Spinal cord (tissue), 10 donors: Measurements from ENCODE around the gene PPP6R2. TPM values are rescaled to one million over a fixed set of nuclear protein-coding genes. Genes with fewer than 3 reads are reported as not detected.
A peak's percentile ranks its signal among the peaks of the same experiment; 100 is the strongest.

Experiments used
- DNase-seq, 6 donors: peaks; one replicate each; pipeline versions ENCODE4 v3.0.0 to v3.0.0-alpha.2; 2013 to 2015; ENCODE audit warnings: low spot score in 6 of 6, low read depth in 4 of 6
- H3K27ac ChIP-seq: one replicate; pipeline ENCODE4 v1.5.1; 2013; ENCODE audit warnings: low read depth, low read length, control low read depth
- H3K27me3 ChIP-seq: one replicate; pipeline ENCODE4 v1.6.1; 2013; ENCODE audit warnings: low read length; ENCODE audit not compliant: control insufficient read depth, insufficient read depth
- H3K36me3 ChIP-seq: one replicate; pipeline ENCODE4 v1.6.1; 2013; ENCODE audit warnings: low read length; ENCODE audit not compliant: control insufficient read depth, insufficient read depth
- H3K4me1 ChIP-seq: one replicate; pipeline ENCODE4 v1.6.1; 2013; ENCODE audit warnings: low read length; ENCODE audit not compliant: control insufficient read depth, insufficient read depth
- H3K4me3 ChIP-seq: one replicate; pipeline ENCODE4 v1.5.1; 2013; ENCODE audit warnings: low read depth, low read length, control low read depth
- H3K9me3 ChIP-seq: one replicate; pipeline ENCODE4 v1.6.1; 2013; ENCODE audit warnings: low read length; ENCODE audit not compliant: control insufficient read depth, insufficient read depth
- WGBS: methylation state at CpG from one replicate; pipeline ENCODE4 v1.1.5; 2013; ENCODE audit warnings: missing lambda C conversion rate; ENCODE audit not compliant: insufficient coverage; 5-methylcytosine and 5-hydroxymethylcytosine counted together
- polyA plus RNA-seq, 2 donors: library from polyadenylated mRNA; unstranded; fragments of 120-200 nt; gene quantifications; one replicate each; pipeline ENCODE4 v1.2.1, GENCODE V29; 2013; ENCODE audit not compliant: insufficient read length in 2 of 2
- total RNA-seq, 2 donors: library from RNA; depleted of rRNA in 1 of 2; stranded (reverse); fragments of 120-200 nt in 1 of 2; fragments of >200 nt in 1 of 2; gene quantifications; one replicate each; pipeline versions ENCODE4 v1.2.3 to v1.2.4, GENCODE V29; 2013 to 2014
- donor health status: healthy.

The PPP6R2 gene
- total and polyA plus RNA-seq, 4 donors, result 42.9 to 84.9 (median 67.5) TPM

DNA sequence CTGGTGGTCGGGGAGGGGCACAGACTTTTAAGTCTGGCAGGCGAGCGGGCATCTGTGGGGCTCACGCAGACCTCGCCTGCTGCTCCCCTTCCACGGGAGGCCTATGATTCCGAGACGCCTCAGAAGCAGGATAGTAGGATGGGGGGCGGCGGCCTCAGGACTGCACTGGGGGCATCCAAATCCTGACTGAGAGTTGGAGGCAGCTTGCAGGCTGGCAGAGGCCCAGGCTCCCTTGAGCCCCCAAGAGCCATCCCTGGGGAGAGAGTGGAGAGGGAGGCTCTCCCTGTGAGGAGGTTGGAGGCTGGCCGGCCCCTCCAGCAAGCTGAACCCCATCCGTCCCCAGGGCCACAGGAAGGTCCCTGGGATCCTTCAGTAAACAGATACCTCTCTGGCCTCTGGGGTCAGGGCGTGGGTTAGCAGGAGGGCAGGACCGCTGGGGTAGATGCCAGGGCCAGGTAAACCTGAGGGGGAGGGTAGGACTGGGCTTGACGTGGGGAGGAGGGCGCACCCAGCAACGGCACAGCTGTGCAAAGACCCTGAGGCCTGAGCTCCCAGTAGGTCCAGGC is 98.4 kb downstream of the PPP6R2 start:
- 89% methylated on average over 15 of the region's 17 CpGs for WGBS
- no peak for DNase-seq
- no peak overlapping the region for H3K27ac ChIP-seq
- peaks cover 10% of the 10 kb centered on the region for H3K4me1 ChIP-seq
- no peaks in the 10 kb centered on the region for H3K9me3 ChIP-seq
- H3K4me3 ChIP-seq, result no peak overlapping the region
- H3K36me3 ChIP-seq, result peaks cover 92% of the 10 kb centered on the region
- H3K27me3 ChIP-seq, result no peaks in the 10 kb centered on the region

GRCh38 chr22:50443197-50443596 is 100.1 kb downstream of the PPP6R2 start:
- no peak for DNase-seq
- Histone ChIP-seq H3K9me3 (no peaks in the 10 kb centered on the region), H3K4me1 (peaks cover 10% of the 10 kb centered on the region), H3K27ac (no peak overlapping the region), H3K27me3 (no peaks in the 10 kb centered on the region), H3K36me3 (peaks cover 92% of the 10 kb centered on the region), H3K4me3 (no peak overlapping the region)
- 89% methylated on average over 9 of the region's 15 CpGs for WGBS

DNA sequence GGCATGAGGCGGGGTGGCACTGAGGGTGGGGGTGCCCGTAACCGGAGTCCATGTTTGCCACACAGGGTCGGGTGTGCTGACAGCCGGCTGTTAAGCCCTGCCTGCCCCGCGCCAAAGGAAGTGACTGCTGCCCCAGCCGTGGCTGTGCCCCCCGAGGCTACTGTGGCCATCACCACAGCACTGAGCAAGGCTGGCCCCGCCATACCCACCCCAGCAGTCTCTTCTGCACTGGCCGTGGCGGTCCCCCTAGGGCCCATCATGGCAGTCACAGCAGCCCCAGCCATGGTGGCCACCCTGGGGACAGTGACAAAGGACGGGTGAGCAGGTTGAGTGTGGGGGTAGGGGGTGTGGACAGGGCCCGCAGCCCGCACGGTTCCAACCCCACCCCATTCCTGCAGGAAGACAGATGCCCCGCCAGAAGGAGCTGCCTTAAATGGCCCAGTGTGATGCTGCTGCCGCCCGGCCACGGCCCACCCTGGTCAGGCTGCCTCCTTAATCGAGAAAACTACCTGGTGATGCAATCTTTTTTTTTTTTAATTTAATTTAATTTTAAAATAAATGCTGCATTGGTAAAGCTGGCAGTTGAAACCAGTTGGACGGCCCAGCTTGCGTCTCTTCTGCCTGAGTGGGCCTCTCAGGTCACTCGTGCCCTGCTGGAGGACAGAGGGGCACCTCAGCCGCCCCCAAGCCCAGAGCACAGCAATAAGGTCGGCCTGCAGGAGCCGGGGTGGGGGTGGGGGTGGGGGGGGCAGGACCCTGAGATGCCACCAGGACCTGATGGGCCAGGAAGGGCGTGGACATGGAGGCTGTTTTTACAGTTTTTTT is 100.9 kb downstream of the PPP6R2 start:
- H3K27ac ChIP-seq, result no peak overlapping the region
- DNase-seq, result no peak
- H3K9me3 ChIP-seq, result no peaks in the 10 kb centered on the region
- peaks cover 92% of the 10 kb centered on the region for H3K36me3 ChIP-seq
- H3K4me3 ChIP-seq, result no peak overlapping the region
- H3K4me1 ChIP-seq, result peaks cover 10% of the 10 kb centered on the region
- H3K27me3 ChIP-seq, result no peaks in the 10 kb centered on the region
- 82% methylated on average over 17 of the region's 28 CpGs for WGBS

GRCh38 chr22:50444663-50445062 is 101.5 kb downstream of the PPP6R2 start:
- peaks cover 92% of the 10 kb centered on the region for H3K36me3 ChIP-seq
- DNase-seq, result no peak
- WGBS, result 83% methylated on average over 4 of the region's 5 CpGs

DNA sequence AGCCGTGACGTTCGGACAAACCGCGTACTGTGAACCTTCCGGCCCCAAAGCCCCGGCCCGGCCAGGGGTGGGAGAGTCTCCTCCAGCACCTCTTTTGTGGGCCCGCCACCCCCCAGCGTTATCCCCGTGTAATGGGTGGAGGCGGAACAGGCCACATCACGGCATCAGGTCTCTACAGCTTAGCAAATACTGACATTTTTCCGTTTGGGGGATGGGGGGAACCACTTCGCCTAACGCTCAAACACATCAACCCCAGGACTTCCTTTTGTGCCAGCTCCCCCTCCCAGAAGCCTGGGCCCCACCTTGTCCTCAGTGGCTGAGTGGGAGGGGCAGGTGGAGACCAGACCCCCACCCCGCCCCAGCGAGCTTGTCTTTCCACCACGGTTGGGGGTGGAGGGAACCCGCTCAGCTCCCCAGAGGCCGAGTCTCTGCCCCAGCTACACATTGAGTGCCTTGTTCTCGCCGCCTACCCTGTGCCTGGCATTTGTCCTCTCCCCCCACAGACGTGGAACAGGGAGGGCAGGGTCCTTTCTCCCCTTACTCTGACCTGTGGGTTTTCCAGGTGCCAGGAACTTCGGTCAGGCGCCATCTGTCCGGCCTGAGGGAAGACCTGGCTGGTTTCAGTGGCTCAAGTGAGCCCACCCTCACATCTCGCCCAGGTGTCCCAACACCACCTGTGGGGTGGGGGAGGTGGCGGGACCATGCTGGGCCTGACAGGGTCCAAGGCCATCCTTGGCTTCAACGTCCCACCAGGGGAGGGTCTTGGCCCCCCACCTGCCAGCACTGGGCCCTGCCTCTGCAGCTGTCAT is 102.1 kb downstream of the PPP6R2 start:
- no peaks in the 10 kb centered on the region for H3K27me3 ChIP-seq
- peaks cover 92% of the 10 kb centered on the region for H3K36me3 ChIP-seq
- 59% methylated on average over 10 of the region's 30 CpGs for WGBS
- H3K9me3 ChIP-seq, result no peaks in the 10 kb centered on the region
- no peak overlapping the region for H3K27ac ChIP-seq
- H3K4me3 ChIP-seq, result no peak overlapping the region
- H3K4me1 ChIP-seq, result peaks cover 10% of the 10 kb centered on the region
- DNase-seq, result peak in 1 of 6 donors; percentile 10

More at GRCh38 chr22:50444663-50445062, 101.5 kb downstream of the PPP6R2 start:
- H3K27ac ChIP-seq, result no peak overlapping the region
- no peaks in the 10 kb centered on the region for H3K27me3 ChIP-seq
- no peak overlapping the region for H3K4me3 ChIP-seq
- H3K9me3 ChIP-seq, result no peaks in the 10 kb centered on the region
- H3K4me1 ChIP-seq, result peaks cover 10% of the 10 kb centered on the region

- H3K4me3 ChIP-seq, result no peak overlapping the region
- DNase-seq, result no peak
- peaks cover 10% of the 10 kb centered on the region for H3K4me1 ChIP-seq
- 86% methylated on average over 10 of the region's 17 CpGs for WGBS
- H3K9me3 ChIP-seq, result no peaks in the 10 kb centered on the region
- no peak overlapping the region for H3K27ac ChIP-seq
- no peaks in the 10 kb centered on the region for H3K27me3 ChIP-seq
- peaks cover 90% of the 10 kb centered on the region for H3K36me3 ChIP-seq
Observed at GRCh38 chr22:50445880-50446707, 103.0 kb downstream of the PPP6R2 start.

DNA sequence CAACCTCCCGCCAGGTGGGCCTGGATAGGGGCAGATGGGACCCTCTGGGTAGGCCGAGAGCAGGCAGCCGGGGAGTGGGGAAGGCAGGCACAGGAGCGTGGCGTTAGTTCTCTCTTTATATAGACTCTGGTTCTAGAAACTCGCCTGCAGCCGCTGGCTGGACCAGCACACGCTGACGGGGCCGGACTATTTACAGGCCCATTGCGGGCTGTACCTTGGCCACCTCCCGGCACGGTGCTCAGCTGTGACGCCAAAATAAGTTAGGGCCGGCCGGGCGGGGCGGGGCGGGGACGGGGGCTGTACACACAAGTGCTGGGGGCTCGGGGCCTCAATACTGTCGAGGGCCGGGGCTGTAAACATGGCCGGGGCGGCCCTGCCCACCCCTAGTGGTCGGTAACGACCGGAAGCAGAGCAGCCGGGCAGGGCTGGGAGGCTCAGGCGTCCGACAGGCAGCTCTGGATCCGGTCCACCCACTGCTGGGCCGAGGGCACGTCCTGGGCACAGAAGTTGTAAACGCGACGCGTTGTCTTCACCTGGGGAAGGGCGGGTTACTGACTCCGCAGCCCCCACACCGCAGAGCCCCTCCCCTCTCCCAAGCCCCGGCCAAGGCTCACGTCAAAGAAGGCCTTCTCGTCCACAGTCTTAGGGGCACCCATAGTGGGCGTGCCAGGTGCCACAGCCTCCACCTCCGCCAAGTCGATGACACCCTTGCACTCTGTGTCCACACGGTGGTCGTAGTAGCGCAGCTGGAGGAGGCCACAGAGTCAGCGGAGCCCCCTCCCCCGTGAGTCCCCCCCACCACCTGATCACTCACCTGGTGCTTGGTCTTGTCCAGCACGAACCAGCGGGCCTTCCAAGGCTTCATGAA is 103.8 kb downstream of the PPP6R2 start:
- H3K27me3 ChIP-seq, result no peaks in the 10 kb centered on the region
- H3K4me1 ChIP-seq, result peaks cover 10% of the 10 kb centered on the region
- H3K27ac ChIP-seq, result no peak overlapping the region
- H3K36me3 ChIP-seq, result peaks cover 86% of the 10 kb centered on the region
- WGBS, result 82% methylated on average over 49 of the region's 54 CpGs
- no peaks in the 10 kb centered on the region for H3K9me3 ChIP-seq
- H3K4me3 ChIP-seq, result no peak overlapping the region
- no peak for DNase-seq

DNA sequence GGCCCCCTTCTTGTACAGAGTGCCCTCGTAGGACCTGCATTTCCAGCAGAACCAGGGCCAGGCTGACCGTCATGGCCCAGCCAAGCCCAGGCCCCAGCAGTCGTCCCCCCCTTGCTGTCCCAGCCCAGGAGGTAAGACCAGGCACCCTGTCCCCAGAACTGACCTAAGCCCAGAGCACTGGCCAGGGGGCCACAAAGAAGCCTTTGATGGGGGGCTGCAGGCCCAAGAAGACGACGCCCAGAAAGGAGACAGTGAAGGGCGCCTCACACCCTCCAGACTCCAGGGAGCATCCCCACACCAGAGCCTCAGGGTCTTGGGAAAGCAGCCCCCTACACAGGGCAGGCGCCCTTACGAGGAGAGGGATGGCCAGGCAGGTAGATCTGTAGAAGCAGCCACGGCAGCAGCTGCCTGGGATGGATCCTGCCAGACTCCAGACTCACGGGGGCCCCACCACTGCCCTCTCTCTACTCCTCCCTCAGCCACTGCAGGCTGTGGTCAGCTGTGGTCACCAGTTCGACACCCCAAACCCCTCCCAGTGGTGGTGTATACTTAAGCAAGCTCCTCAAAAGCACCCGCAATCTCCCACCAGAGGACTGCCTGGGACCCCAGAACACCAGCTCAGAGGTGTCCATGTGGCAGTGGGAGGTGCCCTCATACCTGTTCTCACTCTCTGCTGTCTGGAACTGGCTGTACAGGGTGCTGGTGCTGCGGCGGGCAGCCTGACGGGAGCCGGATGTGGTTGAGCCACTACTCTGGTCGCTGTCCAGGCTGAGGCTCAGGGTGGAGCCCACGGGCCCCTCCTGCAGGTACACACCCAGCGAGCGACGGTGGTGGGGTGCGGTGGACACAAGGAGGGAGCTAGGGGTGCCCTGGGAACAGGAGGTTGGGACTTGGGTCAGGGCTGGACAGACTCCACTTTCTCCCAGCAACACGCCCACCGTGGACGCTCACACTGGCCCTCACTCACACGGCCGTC is 104.7 kb downstream of the PPP6R2 start:
- H3K27me3 ChIP-seq, result no peaks in the 10 kb centered on the region
- no peak overlapping the region for H3K27ac ChIP-seq
- H3K4me3 ChIP-seq, result no peak overlapping the region
- no peak for DNase-seq
- H3K9me3 ChIP-seq, result no peaks in the 10 kb centered on the region
- H3K36me3 ChIP-seq, result peaks cover 82% of the 10 kb centered on the region
- peaks cover 10% of the 10 kb centered on the region for H3K4me1 ChIP-seq
- 95% methylated on average over 18 of the region's 27 CpGs for WGBS
